Measurements from ENCODE around the gene CNTNAP2.
"Not testable (repeated sequence)": the region's sequence is repeated elsewhere in the genome, so short reads cannot be mapped to it uniquely, and the experiment has no call there.

The CNTNAP2 gene

GRCh38 chr7:147048864-147049263 lies 932.3 kb downstream of the CNTNAP2 start:
- no peak for DNase-seq

- no peak for DNase-seq
These were observed 936.2 kb downstream of the CNTNAP2 start for GRCh38 chr7:147052818-147053217.

GRCh38 chr7:147053746-147054145 lies 937.1 kb downstream of the CNTNAP2 start:
- DNase-seq: no peak

GRCh38 chr7:147060070-147060469 lies 943.5 kb downstream of the CNTNAP2 start:
- no peak for DNase-seq

DNA sequence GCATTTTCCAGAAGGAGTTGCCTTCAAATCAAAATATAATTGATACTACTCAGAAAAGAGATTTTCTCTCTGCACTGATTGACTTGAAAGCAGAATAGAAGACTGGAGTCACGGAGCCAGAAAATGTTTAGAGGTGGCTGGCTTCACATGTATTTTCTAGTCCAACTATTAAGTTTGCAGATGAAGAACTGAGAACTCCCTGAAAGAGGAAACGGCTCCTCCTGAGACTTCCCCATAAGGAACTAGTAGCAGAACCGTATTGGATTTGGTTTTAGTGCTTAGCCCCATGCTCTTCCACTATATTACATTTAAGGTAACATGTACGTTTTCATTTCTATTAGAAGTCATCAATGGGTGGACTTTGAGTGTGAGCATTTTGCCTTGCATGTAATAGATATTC lies 946.3 kb downstream of the CNTNAP2 start:
- no peak for DNase-seq

GRCh38 chr7:147068842-147069241 lies 952.2 kb downstream of the CNTNAP2 start:
- DNase-seq: no peak

DNA sequence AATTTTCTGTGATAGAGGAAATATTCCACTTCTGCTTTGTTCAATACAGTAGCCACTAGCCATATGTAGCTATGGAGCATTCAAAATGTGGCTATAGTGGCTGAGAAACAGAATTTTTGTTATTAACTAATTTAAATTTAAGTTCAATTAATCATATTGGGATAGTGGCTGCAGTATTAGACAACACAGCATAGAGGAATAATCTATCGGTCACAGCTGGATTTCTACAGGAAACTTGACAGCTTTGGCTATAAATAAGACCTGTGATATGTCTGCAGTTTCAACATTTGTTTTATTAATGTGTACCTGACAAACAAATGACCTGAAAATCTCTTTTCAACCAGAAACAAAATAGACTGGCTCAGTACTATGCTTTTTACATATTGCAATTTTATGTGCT lies 953.2 kb downstream of the CNTNAP2 start:
- no peak for DNase-seq

DNA sequence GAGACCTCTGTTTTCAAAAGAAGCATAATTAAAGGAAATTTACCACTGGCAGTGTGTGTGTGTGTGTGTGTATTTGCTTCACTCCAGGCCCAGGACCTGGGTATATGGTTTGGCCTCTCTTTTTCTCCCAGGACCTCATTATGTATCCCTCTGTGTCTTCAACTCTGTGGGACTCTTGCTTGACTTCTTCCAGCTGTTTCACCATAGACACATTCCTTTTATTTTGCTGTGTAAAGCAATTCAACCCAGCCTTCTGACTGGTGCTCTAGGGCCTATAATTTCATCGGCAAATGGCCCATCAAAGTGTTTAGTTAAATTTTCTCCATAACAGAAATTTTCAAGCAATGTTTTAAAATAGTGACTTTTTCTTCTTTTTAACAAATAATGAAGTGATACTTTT lies 954.3 kb downstream of the CNTNAP2 start:
- DNase-seq: no peak

- no peak for DNase-seq
These were observed 954.9 kb downstream of the CNTNAP2 start for GRCh38 chr7:147071536-147071935.

- DNase-seq: no peak
These were observed 961.7 kb downstream of the CNTNAP2 start for GRCh38 chr7:147078312-147078711.

GRCh38 chr7:147079083-147079482 lies 962.5 kb downstream of the CNTNAP2 start:
- no peak for DNase-seq

GRCh38 chr7:147079921-147080420 lies 963.4 kb downstream of the CNTNAP2 start:
- DNase-seq: no peak

GRCh38 chr7:147081117-147081516 lies 964.5 kb downstream of the CNTNAP2 start:
- DNase-seq: no peak

DNA sequence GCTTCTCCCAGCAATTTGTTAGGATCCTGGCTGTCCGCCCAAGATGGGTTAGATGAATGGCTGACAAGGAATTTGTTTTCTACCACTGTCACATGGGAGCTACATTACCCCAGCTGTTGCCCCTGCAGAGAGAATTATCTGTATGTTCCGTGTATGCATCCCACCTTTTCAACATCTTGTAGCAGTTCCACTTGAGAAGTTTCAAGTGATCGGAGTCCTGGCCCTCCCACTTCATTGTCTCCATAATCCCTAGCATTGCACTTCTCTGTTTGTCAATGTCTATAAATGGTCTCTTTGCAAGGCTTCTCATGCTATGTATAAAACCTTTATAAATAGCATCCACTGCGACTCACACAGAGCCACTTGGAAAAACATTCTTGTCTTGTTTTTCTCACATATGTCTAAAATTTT lies 972.5 kb downstream of the CNTNAP2 start:
- DNase-seq: no peak

DNA sequence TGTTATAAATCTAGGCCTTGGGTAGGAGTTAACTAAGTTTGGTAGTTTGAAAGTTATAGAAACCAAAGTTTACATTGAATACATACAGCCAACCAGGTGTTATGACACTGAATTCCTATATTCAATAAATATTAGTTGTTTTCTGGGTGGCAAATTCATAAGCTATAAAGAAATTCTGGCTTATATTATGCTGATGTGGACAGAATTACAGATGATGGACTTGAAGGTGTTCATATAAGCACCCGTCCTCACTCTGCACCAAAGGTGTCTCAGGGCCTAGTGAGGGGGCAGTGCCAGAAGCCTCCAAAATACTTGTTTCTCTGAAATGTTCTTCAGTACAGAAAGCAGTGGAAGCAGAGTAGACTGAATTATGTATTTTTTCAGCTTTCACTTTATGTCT lies 973.0 kb downstream of the CNTNAP2 start:
- DNase-seq: no peak

DNA sequence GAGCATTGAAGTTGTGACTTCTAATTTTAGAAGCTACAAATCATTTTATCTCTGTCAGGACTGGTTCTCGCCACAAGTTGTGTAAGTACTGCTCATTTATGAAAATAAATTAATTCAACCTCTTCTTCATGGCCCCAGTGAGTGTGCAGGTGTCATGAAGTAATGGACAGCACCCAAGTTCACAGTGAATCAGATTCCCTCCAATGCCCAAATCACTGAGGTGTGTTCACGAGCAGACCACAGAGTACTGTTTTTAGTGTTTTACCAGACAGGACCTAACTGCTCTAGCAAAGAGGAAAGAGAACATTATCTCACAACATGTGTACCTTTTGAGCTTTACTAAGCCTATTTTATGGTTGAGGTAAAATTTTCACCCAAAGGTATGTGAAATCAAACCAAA lies 980.0 kb downstream of the CNTNAP2 start:
- DNase-seq: no peak

DNA sequence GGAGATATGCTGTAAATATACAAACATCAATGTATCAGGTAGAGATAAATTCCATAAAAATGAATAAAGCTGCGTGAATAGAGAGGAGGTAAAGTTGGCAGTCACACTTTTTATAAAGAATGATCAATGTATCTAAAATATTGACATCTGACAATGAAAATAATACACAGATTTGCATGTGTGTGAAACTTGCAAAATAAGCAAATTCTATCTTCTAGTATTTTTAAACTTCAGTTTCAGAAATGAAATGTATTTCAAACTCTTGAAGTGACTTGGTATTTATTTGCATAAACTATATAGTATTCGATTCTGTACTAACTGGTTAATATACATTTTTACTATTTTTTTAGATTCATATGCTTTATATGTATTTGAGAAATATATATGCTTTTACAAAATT lies 986.6 kb downstream of the CNTNAP2 start:
- DNase-seq: no peak

DNA sequence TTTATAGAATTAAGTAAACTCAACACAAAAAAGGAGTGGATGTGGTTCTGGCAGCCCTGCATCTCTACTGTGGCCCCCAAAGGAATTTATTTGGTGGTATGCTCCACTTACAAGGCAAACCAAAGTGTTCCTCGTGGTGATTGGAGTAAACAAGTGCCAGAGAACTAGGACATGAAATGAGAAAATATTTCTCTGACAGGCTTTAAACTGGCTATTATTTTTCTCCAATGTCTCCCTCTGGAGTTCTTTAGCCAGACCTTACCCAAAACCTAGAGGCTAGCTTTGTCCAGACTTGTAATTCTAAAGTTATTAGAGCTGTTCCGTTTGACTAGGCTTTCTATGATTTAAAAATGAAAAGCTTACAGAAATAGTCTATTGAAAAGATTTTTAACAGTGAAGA lies 990.1 kb downstream of the CNTNAP2 start:
- no peak for DNase-seq

DNA sequence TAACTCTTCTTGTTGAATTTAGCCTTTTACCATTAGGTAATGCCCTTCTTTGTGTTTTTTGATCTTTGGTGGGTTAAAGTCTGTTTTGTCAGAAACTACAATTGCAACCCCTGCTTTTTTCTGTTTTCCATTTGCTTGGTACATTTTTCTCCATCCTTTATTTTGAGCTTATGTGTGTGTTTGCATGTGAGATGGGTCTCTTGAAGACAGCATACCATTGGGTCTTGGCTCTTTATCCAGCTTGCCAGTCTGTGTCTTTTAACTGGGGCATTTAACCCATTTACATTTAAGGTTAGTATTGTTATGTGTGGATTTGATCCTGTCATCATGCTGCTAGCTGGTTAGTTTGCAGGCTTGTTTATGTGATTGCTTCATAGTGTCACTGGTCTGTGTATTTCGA lies 997.9 kb downstream of the CNTNAP2 start:
- not testable (repeated sequence) for DNase-seq

DNA sequence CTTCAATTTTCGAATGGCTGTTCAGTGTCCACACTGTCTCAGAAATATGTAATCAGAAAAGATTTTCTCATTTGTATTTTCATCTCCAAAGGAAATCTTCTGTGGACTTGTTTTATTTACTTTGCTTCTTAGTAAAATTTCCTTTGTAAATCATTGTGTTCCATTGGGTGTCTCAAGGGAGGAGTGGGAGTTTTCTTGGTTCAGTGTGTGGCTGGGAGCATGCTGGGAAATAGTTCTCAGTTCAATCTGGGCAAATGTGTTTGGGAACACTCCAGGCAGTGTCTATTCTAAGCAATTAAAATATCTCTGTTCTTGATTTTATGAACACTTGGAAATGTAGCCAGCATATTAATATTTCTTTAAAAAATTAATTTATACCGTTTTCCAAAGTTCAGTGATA lies 1019.8 kb downstream of the CNTNAP2 start:
- DNase-seq: no peak

GRCh38 chr7:147145194-147145593 lies 1028.6 kb downstream of the CNTNAP2 start:
- no peak for DNase-seq

- no peak for DNase-seq
These were observed 1029.6 kb downstream of the CNTNAP2 start for GRCh38 chr7:147146169-147146568.

- DNase-seq: no peak
These were observed 1035.1 kb downstream of the CNTNAP2 start for GRCh38 chr7:147151661-147152060.

DNA sequence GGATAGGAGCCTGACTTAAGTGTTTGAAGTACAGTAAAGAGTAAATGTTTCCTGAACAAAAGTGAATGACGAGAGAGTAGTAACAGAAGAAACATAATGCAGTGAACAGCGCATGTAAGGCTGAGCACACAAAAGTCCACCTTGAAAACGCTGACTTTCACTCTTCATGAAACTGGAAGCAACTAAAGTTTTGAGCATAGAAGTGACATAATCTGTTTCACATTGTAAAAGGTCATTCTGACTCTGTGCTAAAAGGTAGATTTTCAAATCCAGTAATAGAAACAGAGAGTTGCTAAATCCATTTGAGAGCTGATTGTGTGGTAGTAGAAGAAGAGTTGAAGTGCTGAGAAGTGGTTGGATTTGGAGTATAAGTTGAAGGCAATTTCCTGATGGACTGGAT lies 1037.0 kb downstream of the CNTNAP2 start:
- no peak for DNase-seq

DNA sequence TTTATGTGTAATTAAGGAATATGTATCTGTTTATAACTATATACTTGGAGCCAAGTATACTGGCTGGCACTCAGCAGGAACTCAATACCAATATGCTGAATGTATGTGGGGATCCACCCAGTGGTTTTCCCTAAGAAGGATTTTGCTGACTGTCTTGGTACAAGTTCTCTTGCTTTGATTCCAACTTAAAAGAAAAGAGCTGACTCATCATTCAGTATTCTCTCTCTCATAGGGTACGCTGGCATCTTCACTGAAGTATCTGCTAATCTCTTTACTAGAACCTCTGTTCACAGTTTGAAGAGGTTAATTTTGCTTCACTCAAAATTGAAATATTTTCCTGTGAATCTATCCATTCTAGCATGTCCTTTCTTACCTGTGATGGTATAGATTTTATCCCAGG lies 1044.8 kb downstream of the CNTNAP2 start:
- no peak for DNase-seq

Data from right forelimb (tissue), 1 donor.